Measurements from ENCODE around the gene ASIP. TPM values are rescaled to one million over a fixed set of nuclear protein-coding genes. Genes with fewer than 3 reads are reported as not detected.
"Not testable (repeated sequence)": the region's sequence is repeated elsewhere in the genome, so short reads cannot be mapped to it uniquely, and the experiment has no call there.

The ASIP gene
- total and polyA plus RNA-seq, 5 donors from 2014 or later = not detected

- Histone ChIP-seq H3K4me3 (ENCODE audit: low read depth, low read length) (no peak overlapping the region), H3K27me3 (ENCODE audit: control insufficient read depth, insufficient read depth, low read length) (no peaks in the 10 kb centered on the region), H3K27ac (ENCODE audit: insufficient read depth, low read length, poor library complexity, severe bottlenecking) (no peak overlapping the region), H3K4me1 (ENCODE audit: control insufficient read depth, insufficient read depth, low read length, poor library complexity, severe bottlenecking) (no peaks in the 10 kb centered on the region), H3K9me3 (ENCODE audit: control insufficient read depth in 2 of 2, low read length in 2 of 2) (no peaks in the 10 kb centered on the region), H3K36me3 (ENCODE audit: control insufficient read depth, insufficient read depth, low read length) (no peaks in the 10 kb centered on the region)
- no peak overlapping the region for H3K27ac Mint-ChIP-seq
- DNase-seq = no peak
- peaks cover 0 to 1% (median 0%) of the 10 kb centered on the region in 7 donors for H3K9me3 Mint-ChIP-seq
- no peaks in the 10 kb centered on the region for H3K36me3 Mint-ChIP-seq
- no peak overlapping the region for H3K4me3 Mint-ChIP-seq
- no peaks in the 10 kb centered on the region for H3K4me1 Mint-ChIP-seq
- H3K27me3 Mint-ChIP-seq = no peaks in the 10 kb centered on the region
- no peak for ATAC-seq (ENCODE audit: low read depth in 2 of 2)
Observed at GRCh38 chr20:34260208-34260942, 19.2 kb downstream of the ASIP start.

- H3K27me3 ChIP-seq (ENCODE audit: control insufficient read depth, insufficient read depth, low read length) = no peaks in the 10 kb centered on the region
- H3K4me1 ChIP-seq (ENCODE audit: control insufficient read depth, insufficient read depth, low read length, poor library complexity, severe bottlenecking) = no peaks in the 10 kb centered on the region
- H3K36me3 ChIP-seq (ENCODE audit: control insufficient read depth, insufficient read depth, low read length) = no peaks in the 10 kb centered on the region
- H3K27me3 Mint-ChIP-seq = peaks cover 4% of the 10 kb centered on the region
- no peak overlapping the region for H3K27ac ChIP-seq (ENCODE audit: insufficient read depth, low read length, poor library complexity, severe bottlenecking)
- no peaks in the 10 kb centered on the region for H3K9me3 ChIP-seq (ENCODE audit: control insufficient read depth in 2 of 2, low read length in 2 of 2)
- ATAC-seq (ENCODE audit: low read depth in 2 of 2) (no peak), DNase-seq (peak in 1 of 3 donors; percentile 29)
- H3K4me3 Mint-ChIP-seq = no peak overlapping the region
- no peak overlapping the region for H3K27ac Mint-ChIP-seq
- peaks cover 3% of the 10 kb centered on the region for H3K36me3 Mint-ChIP-seq
- H3K4me3 ChIP-seq (ENCODE audit: low read depth, low read length) = no peak overlapping the region
- peaks cover 0 to 2% (median 0%) of the 10 kb centered on the region in 4 donors for H3K4me1 Mint-ChIP-seq
- H3K9me3 Mint-ChIP-seq = peaks cover 0 to 1% (median 0%) of the 10 kb centered on the region in 7 donors
Observed at GRCh38 chr20:34262488-34263288, 21.5 kb downstream of the ASIP start.

- not testable (repeated sequence) for ATAC-seq (ENCODE audit: low read depth in 2 of 2)
Observed at GRCh38 chr20:34263468-34263867, 22.2 kb downstream of the ASIP start.

GRCh38 chr20:34264141-34264540, 22.9 kb downstream of the ASIP start:
- Mint-ChIP-seq H3K27me3 (peaks cover 4% of the 10 kb centered on the region), H3K4me1 (peaks cover 0 to 4% (median 2%) of the 10 kb centered on the region in 4 donors), H3K36me3 (peaks cover 3% of the 10 kb centered on the region), H3K9me3 (peaks cover 0 to 1% (median 0%) of the 10 kb centered on the region in 7 donors), H3K4me3 (no peak overlapping the region), H3K27ac (no peak overlapping the region)
- Histone ChIP-seq H3K27me3 (ENCODE audit: control insufficient read depth, insufficient read depth, low read length) (no peaks in the 10 kb centered on the region), H3K27ac (ENCODE audit: insufficient read depth, low read length, poor library complexity, severe bottlenecking) (no peak overlapping the region), H3K36me3 (ENCODE audit: control insufficient read depth, insufficient read depth, low read length) (no peaks in the 10 kb centered on the region), H3K9me3 (ENCODE audit: control insufficient read depth in 2 of 2, low read length in 2 of 2) (no peaks in the 10 kb centered on the region), H3K4me3 (ENCODE audit: low read depth, low read length) (no peak overlapping the region), H3K4me1 (ENCODE audit: control insufficient read depth, insufficient read depth, low read length, poor library complexity, severe bottlenecking) (peaks cover 6% of the 10 kb centered on the region)
- ATAC-seq (ENCODE audit: low read depth in 2 of 2) = no peak
- DNase-seq = no peak

More at GRCh38 chr20:34263468-34263867, 22.2 kb downstream of the ASIP start:
- not testable (repeated sequence) for H3K4me3 Mint-ChIP-seq; H3K27me3 Mint-ChIP-seq; H3K9me3 Mint-ChIP-seq; H3K36me3 Mint-ChIP-seq; H3K27ac ChIP-seq (ENCODE audit: insufficient read depth, low read length, poor library complexity, severe bottlenecking); H3K4me3 ChIP-seq (ENCODE audit: low read depth, low read length); H3K4me1 ChIP-seq (ENCODE audit: control insufficient read depth, insufficient read depth, low read length, poor library complexity, severe bottlenecking); H3K27ac Mint-ChIP-seq; DNase-seq; H3K4me1 Mint-ChIP-seq; H3K27me3 ChIP-seq (ENCODE audit: control insufficient read depth, insufficient read depth, low read length); H3K36me3 ChIP-seq (ENCODE audit: control insufficient read depth, insufficient read depth, low read length); H3K9me3 ChIP-seq (ENCODE audit: control insufficient read depth in 2 of 2, low read length in 2 of 2)

- Histone ChIP-seq H3K4me3 (ENCODE audit: low read depth, low read length) (no peak overlapping the region), H3K4me1 (ENCODE audit: control insufficient read depth, insufficient read depth, low read length, poor library complexity, severe bottlenecking) (peaks cover 9% of the 10 kb centered on the region), H3K9me3 (ENCODE audit: control insufficient read depth in 2 of 2, low read length in 2 of 2) (no peaks in the 10 kb centered on the region), H3K27ac (ENCODE audit: insufficient read depth, low read length, poor library complexity, severe bottlenecking) (no peak overlapping the region), H3K36me3 (ENCODE audit: control insufficient read depth, insufficient read depth, low read length) (no peaks in the 10 kb centered on the region), H3K27me3 (ENCODE audit: control insufficient read depth, insufficient read depth, low read length) (no peaks in the 10 kb centered on the region)
- Mint-ChIP-seq H3K36me3 (peaks cover 4% of the 10 kb centered on the region), H3K27me3 (peaks cover 4% of the 10 kb centered on the region), H3K27ac (no peak overlapping the region), H3K4me1 (peaks cover 0 to 8% (median 4%) of the 10 kb centered on the region in 4 donors), H3K4me3 (no peak overlapping the region), H3K9me3 (no peaks in the 10 kb centered on the region)
- DNase-seq = no peak
- no peak for ATAC-seq (ENCODE audit: low read depth in 2 of 2)
Observed at GRCh38 chr20:34268145-34268544, 26.9 kb downstream of the ASIP start.

GRCh38 chr20:34268851-34269636, 27.8 kb downstream of the ASIP start:
- no peak overlapping the region for H3K4me3 ChIP-seq (ENCODE audit: low read depth, low read length)
- peak; percentile 56 to 66 for ATAC-seq (ENCODE audit: low read depth in 2 of 2)
- H3K4me3 Mint-ChIP-seq = peak overlapping the region in 3 of 4 donors; percentile 59 to 86 (median 62)

GRCh38 chr20:34269996-34270627, 28.9 kb downstream of the ASIP start:
- no peaks in the 10 kb centered on the region for H3K9me3 ChIP-seq (ENCODE audit: control insufficient read depth in 2 of 2, low read length in 2 of 2)
- Mint-ChIP-seq H3K27ac (no peak overlapping the region), H3K9me3 (no peaks in the 10 kb centered on the region), H3K4me3 (peak overlapping the region in 1 of 4 donors; percentile 31), H3K27me3 (peaks cover 4% of the 10 kb centered on the region), H3K36me3 (peaks cover 13% of the 10 kb centered on the region), H3K4me1 (peaks cover 0 to 8% (median 4%) of the 10 kb centered on the region in 4 donors)
- no peak overlapping the region for H3K27ac ChIP-seq (ENCODE audit: insufficient read depth, low read length, poor library complexity, severe bottlenecking)
- H3K4me1 ChIP-seq (ENCODE audit: control insufficient read depth, insufficient read depth, low read length, poor library complexity, severe bottlenecking) = peaks cover 9% of the 10 kb centered on the region
- H3K27me3 ChIP-seq (ENCODE audit: control insufficient read depth, insufficient read depth, low read length) = no peaks in the 10 kb centered on the region
- no peak for DNase-seq
- no peak overlapping the region for H3K4me3 ChIP-seq (ENCODE audit: low read depth, low read length)
- no peaks in the 10 kb centered on the region for H3K36me3 ChIP-seq (ENCODE audit: control insufficient read depth, insufficient read depth, low read length)
- no peak for ATAC-seq (ENCODE audit: low read depth in 2 of 2)

More at GRCh38 chr20:34268851-34269636, 27.8 kb downstream of the ASIP start:
- Mint-ChIP-seq H3K9me3 (no peaks in the 10 kb centered on the region), H3K4me1 (peaks cover 0 to 8% (median 4%) of the 10 kb centered on the region in 4 donors), H3K36me3 (peaks cover 9% of the 10 kb centered on the region), H3K27me3 (peaks cover 4% of the 10 kb centered on the region), H3K27ac (no peak overlapping the region)
- no peak overlapping the region for H3K27ac ChIP-seq (ENCODE audit: insufficient read depth, low read length, poor library complexity, severe bottlenecking)
- H3K9me3 ChIP-seq (ENCODE audit: control insufficient read depth in 2 of 2, low read length in 2 of 2) = no peaks in the 10 kb centered on the region
- H3K36me3 ChIP-seq (ENCODE audit: control insufficient read depth, insufficient read depth, low read length) = no peaks in the 10 kb centered on the region
- H3K27me3 ChIP-seq (ENCODE audit: control insufficient read depth, insufficient read depth, low read length) = no peaks in the 10 kb centered on the region
- peak in 2 of 3 donors; percentile 14 to 35 for DNase-seq
- H3K4me1 ChIP-seq (ENCODE audit: control insufficient read depth, insufficient read depth, low read length, poor library complexity, severe bottlenecking) = peaks cover 9% of the 10 kb centered on the region

Data from CD4-positive, CD25-positive, alpha-beta regulatory T cell (primary cell).